Measurements from ENCODE around the gene STX18.

- TF ChIP-seq POLR2A (IDR thresholded peaks at IDR 0.05) (no peak), CTCF (IDR thresholded peaks at IDR 0.05) (no peak), POLR2AphosphoS5 (IDR thresholded peaks at IDR 0.05) (no peak)
Observed at GRCh38 chr4:4407299-4408131, 134.3 kb downstream of the STX18 start.

Data from prostate gland (tissue), 2 donors.